Naive thymus-derived CD8-positive, alpha-beta T cell (primary cell): ENCODE results near the gene GSTA3. TPM values are rescaled to one million over a fixed set of nuclear protein-coding genes. Genes with fewer than 3 reads are reported as not detected.
"Not testable (repeated sequence)": the region's sequence is repeated elsewhere in the genome, so short reads cannot be mapped to it uniquely, and the experiment has no call there.

Experiments used
- ATAC-seq, 2 donors: fragments of 150-1000 bp; cut with Tn5 transposase in 1 of 2; sonication (Bioruptor Pico), chemical (Tn5 transposase) in 1 of 2; 1 replicate in 1 of 2; 2 replicates in 1 of 2; pipeline ENCODE4 v1.10.0; 2021; ENCODE audit warnings: mild to moderate bottlenecking in 2 of 2, moderate library complexity in 2 of 2
- POLR2A ChIA-PET: fragments of 350-600 bp; sonication (Branson Sonifier 250); formaldehyde crosslinking; loops from one replicate; lab custom pipeline; 2021; ENCODE audit warnings: antibody characterized with exemption; lab: Charles Lee
- DNase-seq, 10 donors: peaks; one replicate each; pipeline versions ENCODE4 v3.0.0 to v3.0.0-alpha.2; 2020 to 2022
- H3K27ac Mint-ChIP-seq, 10 donors: one replicate each; pipeline ENCODE4 v1.8.0; 2020 to 2022; ENCODE audit warnings: mild to moderate bottlenecking in 10 of 10, mixed read lengths in 10 of 10, moderate library complexity in 4 of 10, inconsistent platforms in 1 of 10
- H3K27me3 Mint-ChIP-seq, 5 donors: one replicate each; pipeline ENCODE4 v1.8.0; 2021 to 2022; ENCODE audit warnings: mixed read lengths in 5 of 5
- H3K36me3 Mint-ChIP-seq, 3 donors: one replicate each; pipeline ENCODE4 v1.8.0; 2020 to 2022; ENCODE audit warnings: mixed read lengths in 3 of 3, mild to moderate bottlenecking in 2 of 3, inconsistent platforms in 1 of 3
- H3K4me1 Mint-ChIP-seq, 4 donors: one replicate each; pipeline ENCODE4 v1.8.0; 2021 to 2022; ENCODE audit warnings: mixed read lengths in 4 of 4
- H3K4me3 Mint-ChIP-seq, 10 donors: one replicate each; pipeline ENCODE4 v1.8.0; 2020 to 2022; ENCODE audit warnings: mild to moderate bottlenecking in 10 of 10, mixed read lengths in 10 of 10, moderate library complexity in 6 of 10, inconsistent platforms in 1 of 10
- H3K9me3 Mint-ChIP-seq, 9 donors: one replicate each; pipeline ENCODE4 v1.8.0; 2020 to 2022; ENCODE audit warnings: mixed read lengths in 9 of 9, mild to moderate bottlenecking in 3 of 9, inconsistent platforms in 1 of 9, moderate library complexity in 1 of 9
- polyA plus RNA-seq, 3 donors: library from polyadenylated mRNA; unstranded; fragments of 300-500 nt; fragmentation: Illumina TruSeq; gene quantifications; one replicate each; pipeline ENCODE4 v1.2.3, GENCODE V29; 2021
- total RNA-seq, 8 experiments: library from RNA in 2 of 8; stranded (reverse) in 2 of 8; gene quantifications; one replicate each; pipeline ENCODE4 v1.2.3 and lab custom pipeline; 2021 to 2026

GSTA3 gene
- not detected for total RNA-seq
- not detected for polyA plus RNA-seq
- total RNA-seq (lab: John Stamatoyannopoulos, UW), result 0 reads per million in 6 experiments

GRCh38 chr6:52909531-52909930, at the start of gene GSTA3:
GSTA3 (minus strand) TSS chr6:52909698; CDS start chr6:52905834, 3,864 bp downstream.
- no peak for ATAC-seq
- Mint-ChIP-seq H3K4me3 (no peak within 1 kb of the TSS), H3K9me3 (peaks cover 0 to 5% (median 0%) of the 10 kb centered on the region in 9 donors), H3K4me1 (no peaks in the 10 kb centered on the region), H3K27ac (no peak within 1 kb of the TSS), H3K36me3 (peaks cover 0 to 4% (median 0%) of the 10 kb centered on the region in 3 donors), H3K27me3 (peaks cover 0 to 5% (median 0%) of the 10 kb centered on the region in 5 donors)
- POLR2A ChIA-PET, result no interaction called here
- DNase-seq, result no peak

GRCh38 chr6:52958546-52959255, 49.2 kb upstream of the GSTA3 start:
- POLR2A ChIA-PET, result no interaction called here
- peaks cover 0 to 5% (median 0%) of the 10 kb centered on the region in 4 donors for H3K4me1 Mint-ChIP-seq
- H3K36me3 Mint-ChIP-seq, result no peaks in the 10 kb centered on the region
- H3K27me3 Mint-ChIP-seq, result peaks cover 0 to 4% (median 4%) of the 10 kb centered on the region in 5 donors
- H3K4me3 Mint-ChIP-seq, result no peak overlapping the region
- no peak for ATAC-seq
- H3K27ac Mint-ChIP-seq, result no peak overlapping the region
- DNase-seq, result no peak
- no peaks in the 10 kb centered on the region for H3K9me3 Mint-ChIP-seq

DNA sequence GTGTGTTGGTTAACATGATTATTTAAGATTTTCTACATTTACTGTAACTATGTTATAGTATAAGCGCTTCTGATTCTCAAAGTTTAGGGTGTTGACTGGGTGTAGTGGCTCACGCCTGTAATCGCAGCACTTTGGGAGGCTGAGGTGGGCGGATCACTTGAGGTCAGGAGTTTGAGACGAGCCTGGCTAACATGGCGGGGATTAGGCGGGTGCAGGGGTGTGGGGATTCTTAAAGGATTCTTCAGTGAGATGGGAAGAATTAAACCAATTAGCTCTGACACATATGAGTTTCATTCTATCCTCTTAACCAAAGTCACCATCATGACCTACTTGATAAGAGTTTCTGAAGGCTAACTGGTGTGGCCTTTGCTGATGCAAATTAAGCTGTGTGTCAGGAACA, 46.4 kb upstream of the GSTA3 start:
- POLR2A ChIA-PET, result no interaction called here
- H3K9me3 Mint-ChIP-seq, result no peaks in the 10 kb centered on the region
- H3K36me3 Mint-ChIP-seq, result no peaks in the 10 kb centered on the region

DNA sequence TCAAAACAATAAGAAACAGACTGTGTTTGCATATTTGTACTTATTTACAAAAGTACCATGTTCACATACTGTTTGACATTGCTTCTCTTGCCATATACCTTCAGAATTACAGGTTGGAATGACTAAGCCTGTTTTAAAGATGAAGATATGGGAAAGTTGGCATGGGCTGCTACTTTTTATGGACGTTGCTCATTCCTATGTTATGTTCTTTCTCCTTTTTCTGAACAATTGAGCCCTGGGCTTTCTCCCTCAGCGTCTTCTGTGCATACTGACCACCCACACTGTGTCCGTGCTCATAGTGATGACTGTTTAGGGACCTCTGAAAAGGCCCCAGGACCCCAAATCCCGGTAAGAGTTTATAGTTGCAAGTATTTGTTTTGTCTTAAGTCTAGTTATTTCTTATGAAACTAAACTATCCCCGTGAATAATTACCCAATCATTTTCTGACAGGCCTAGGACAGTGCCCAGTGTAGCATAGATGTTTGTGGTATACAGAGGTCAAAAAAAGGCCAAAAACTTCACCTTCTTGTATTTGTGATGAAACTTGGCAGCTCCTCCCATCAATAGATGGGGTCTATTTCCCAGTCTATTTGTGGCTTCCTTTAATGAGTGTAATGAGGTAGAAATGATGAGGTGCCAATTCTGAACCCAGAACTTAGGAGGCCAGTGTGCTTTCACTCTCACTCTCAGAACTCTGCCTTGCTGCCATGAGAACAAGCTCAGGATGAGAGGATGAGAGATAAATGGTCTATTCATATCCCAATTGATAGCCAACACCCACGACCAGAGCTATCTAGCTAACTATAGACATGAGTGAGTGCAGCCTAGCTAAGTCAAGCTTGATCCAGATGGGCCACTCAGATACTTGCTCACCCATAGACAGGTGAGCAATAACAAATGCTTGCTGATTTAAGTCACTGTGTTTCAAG, 44.7 kb upstream of the GSTA3 start:
- Mint-ChIP-seq H3K9me3 (no peaks in the 10 kb centered on the region), H3K4me1 (no peaks in the 10 kb centered on the region), H3K4me3 (no peak overlapping the region), H3K36me3 (no peaks in the 10 kb centered on the region), H3K27ac (no peak overlapping the region), H3K27me3 (peaks cover 0 to 6% (median 0%) of the 10 kb centered on the region in 5 donors)
- DNase-seq (no peak), ATAC-seq (no peak)
- POLR2A ChIA-PET, result no interaction called here

More for the DNA sequence above, 46.4 kb upstream of the GSTA3 start:
- DNase-seq, result no peak
- Mint-ChIP-seq H3K27me3 (peaks cover 0 to 6% (median 4%) of the 10 kb centered on the region in 5 donors), H3K4me3 (no peak overlapping the region), H3K27ac (no peak overlapping the region), H3K4me1 (no peaks in the 10 kb centered on the region)
- ATAC-seq, result no peak

- H3K27me3 Mint-ChIP-seq, result peaks cover 11 to 30% (median 18%) of the 10 kb centered on the region in 5 donors
- no peaks in the 10 kb centered on the region for H3K36me3 Mint-ChIP-seq
- POLR2A ChIA-PET, result no interaction called here
- H3K4me1 Mint-ChIP-seq, result peaks cover 5 to 8% (median 6%) of the 10 kb centered on the region in 4 donors
- H3K9me3 Mint-ChIP-seq, result peaks cover 0 to 2% (median 0%) of the 10 kb centered on the region in 9 donors
- H3K27ac Mint-ChIP-seq, result peak overlapping the region in 1 of 10 donors; percentile 9
- ATAC-seq (no peak), DNase-seq (no peak)
- peak overlapping the region in 1 of 10 donors; percentile 4 for H3K4me3 Mint-ChIP-seq
Measured at GRCh38 chr6:52946306-52946705, 36.8 kb upstream of the GSTA3 start.

GRCh38 chr6:52942821-52943220, 33.3 kb upstream of the GSTA3 start:
- H3K9me3 Mint-ChIP-seq, H3K4me3 Mint-ChIP-seq, ATAC-seq, H3K27ac Mint-ChIP-seq, POLR2A ChIA-PET, DNase-seq, H3K4me1 Mint-ChIP-seq, H3K36me3 Mint-ChIP-seq: not testable (repeated sequence)
- H3K27me3 Mint-ChIP-seq, result peaks cover 12 to 24% (median 17%) of the 10 kb centered on the region in 5 donors

DNA sequence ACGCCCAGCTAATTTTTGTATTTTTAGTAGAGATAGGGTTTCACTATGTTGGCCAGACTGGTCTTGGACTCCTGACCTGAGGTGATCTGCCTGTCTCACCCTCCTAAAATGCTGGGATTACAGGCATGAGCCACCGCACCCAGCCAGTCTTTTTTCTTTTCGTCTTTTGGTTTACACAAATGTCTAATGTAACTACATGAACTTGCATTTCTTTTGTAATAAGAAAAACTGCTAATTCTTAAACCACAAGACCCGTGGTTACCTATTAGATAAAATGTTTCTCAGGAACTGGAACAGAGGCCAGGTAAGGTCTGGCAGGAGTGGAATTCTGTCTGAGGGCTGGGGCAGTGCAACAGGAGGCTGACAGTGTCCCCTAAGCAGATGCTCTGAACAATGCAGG, 32.7 kb upstream of the GSTA3 start:
- Mint-ChIP-seq H3K9me3 (peaks cover 0 to 2% (median 0%) of the 10 kb centered on the region in 9 donors), H3K36me3 (no peaks in the 10 kb centered on the region), H3K4me3 (no peak overlapping the region), H3K4me1 (peaks cover 5 to 8% (median 6%) of the 10 kb centered on the region in 4 donors), H3K27me3 (peaks cover 12 to 24% (median 13%) of the 10 kb centered on the region in 5 donors), H3K27ac (peak overlapping the region in 1 of 10 donors; percentile 60)
- ATAC-seq, result no peak
- POLR2A ChIA-PET, result no interaction called here
- no peak for DNase-seq

DNA sequence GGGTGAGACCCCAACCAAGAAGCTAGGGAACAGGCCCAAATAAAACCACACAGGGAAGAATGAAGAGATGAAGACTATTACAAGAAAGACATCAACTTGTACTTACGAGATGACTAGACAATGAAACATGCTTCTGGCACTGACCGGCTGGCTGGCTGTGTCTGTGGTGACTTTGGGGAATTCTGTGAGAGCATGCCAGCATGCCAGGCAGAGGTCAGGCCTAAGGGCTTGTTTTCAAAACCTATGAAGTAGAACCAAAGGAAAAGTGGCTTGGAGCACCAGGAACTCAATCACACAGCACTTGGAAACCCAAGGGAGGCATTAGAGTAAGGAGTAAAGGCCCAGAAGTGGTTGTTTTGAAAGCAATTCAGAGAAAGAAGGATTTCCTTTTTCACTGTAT, 28.4 kb upstream of the GSTA3 start:
- H3K4me1 Mint-ChIP-seq, result peaks cover 0 to 2% (median 0%) of the 10 kb centered on the region in 4 donors
- POLR2A ChIA-PET, result no interaction called here
- DNase-seq (no peak), ATAC-seq (no peak)
- H3K9me3 Mint-ChIP-seq, result peaks cover 0 to 2% (median 0%) of the 10 kb centered on the region in 9 donors
- H3K36me3 Mint-ChIP-seq, result no peaks in the 10 kb centered on the region
- H3K27me3 Mint-ChIP-seq, result peaks cover 6 to 13% (median 7%) of the 10 kb centered on the region in 5 donors
- no peak overlapping the region for H3K27ac Mint-ChIP-seq
- no peak overlapping the region for H3K4me3 Mint-ChIP-seq

DNA sequence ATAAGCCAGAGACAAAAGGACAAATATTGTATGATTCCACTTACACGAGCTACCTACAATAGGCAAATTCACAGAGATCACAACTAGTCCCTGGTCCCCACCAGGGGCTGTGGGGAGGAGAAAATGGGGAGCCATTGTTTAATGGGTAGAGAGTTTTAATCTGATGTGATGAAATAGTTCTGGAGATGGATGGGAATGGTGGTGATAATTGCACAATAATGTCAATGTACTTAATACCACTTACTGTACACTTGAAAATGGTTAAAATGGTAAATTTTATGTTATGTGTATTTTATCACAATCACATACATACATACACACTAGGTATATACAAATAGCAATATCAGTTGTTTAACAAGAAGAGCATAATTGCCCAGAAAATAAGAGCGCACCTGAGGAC, 24.3 kb upstream of the GSTA3 start:
- peaks cover 0 to 8% (median 0%) of the 10 kb centered on the region in 5 donors for H3K27me3 Mint-ChIP-seq
- no peak overlapping the region for H3K27ac Mint-ChIP-seq
- H3K9me3 Mint-ChIP-seq, result peaks cover 0 to 2% (median 0%) of the 10 kb centered on the region in 9 donors
- peaks cover 0 to 8% (median 0%) of the 10 kb centered on the region in 3 donors for H3K36me3 Mint-ChIP-seq
- DNase-seq, result no peak
- ATAC-seq, result no peak
- H3K4me1 Mint-ChIP-seq, result peaks cover 0 to 2% (median 0%) of the 10 kb centered on the region in 4 donors
- H3K4me3 Mint-ChIP-seq, result no peak overlapping the region
- POLR2A ChIA-PET, result no interaction called here

DNA sequence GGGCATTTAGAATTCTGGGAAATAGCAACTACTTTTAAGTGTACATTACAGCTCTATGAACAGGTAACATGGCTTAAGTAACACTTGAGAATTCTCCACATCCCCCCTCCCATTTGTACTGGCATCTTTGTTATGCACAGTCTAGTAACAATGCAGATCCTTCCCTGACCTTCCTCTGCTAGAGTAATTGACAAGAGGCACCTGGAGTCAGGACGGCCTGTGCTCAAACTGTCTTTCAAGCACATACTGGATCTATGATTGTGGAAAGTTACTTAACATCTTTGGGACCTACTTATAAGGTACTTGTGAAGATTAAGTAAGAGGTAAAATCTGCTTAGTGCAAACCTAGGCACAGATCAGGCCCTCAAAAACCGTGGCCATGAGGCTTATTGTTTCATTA, 21.9 kb upstream of the GSTA3 start:
- Mint-ChIP-seq H3K27me3 (peaks cover 0 to 4% (median 2%) of the 10 kb centered on the region in 5 donors), H3K4me1 (no peaks in the 10 kb centered on the region), H3K9me3 (peaks cover 0 to 8% (median 0%) of the 10 kb centered on the region in 9 donors), H3K27ac (peak overlapping the region in 1 of 10 donors; percentile 62), H3K4me3 (no peak overlapping the region), H3K36me3 (peaks cover 0 to 8% (median 0%) of the 10 kb centered on the region in 3 donors)
- POLR2A ChIA-PET, result no interaction called here
- no peak for ATAC-seq
- DNase-seq, result no peak

- Mint-ChIP-seq H3K4me3 (no peak overlapping the region), H3K36me3 (peaks cover 0 to 8% (median 0%) of the 10 kb centered on the region in 3 donors), H3K4me1 (no peaks in the 10 kb centered on the region), H3K9me3 (peaks cover 0 to 8% (median 0%) of the 10 kb centered on the region in 9 donors), H3K27me3 (peaks cover 0 to 3% (median under 1%) of the 10 kb centered on the region in 5 donors), H3K27ac (no peak overlapping the region)
- POLR2A ChIA-PET, result no interaction called here
- DNase-seq, result no peak
- ATAC-seq, result no peak
Measured at GRCh38 chr6:52929321-52930164, 20.0 kb upstream of the GSTA3 start.

- no peak overlapping the region for H3K27ac Mint-ChIP-seq
- POLR2A ChIA-PET, result interaction anchor here (0.6 kb wide), 1 partner anchor 1289 kb away, joined by 5 read pairs; no protein-coding TSS in a partner anchor
- H3K4me1 Mint-ChIP-seq, result no peaks in the 10 kb centered on the region
- ATAC-seq (no peak), DNase-seq (no peak)
- H3K9me3 Mint-ChIP-seq, result peaks cover 0 to 8% (median 0%) of the 10 kb centered on the region in 9 donors
- no peak overlapping the region for H3K4me3 Mint-ChIP-seq
- peaks cover 3 to 11% (median 6%) of the 10 kb centered on the region in 5 donors for H3K27me3 Mint-ChIP-seq
- H3K36me3 Mint-ChIP-seq, result peaks cover 0 to 8% (median 0%) of the 10 kb centered on the region in 3 donors
Measured at GRCh38 chr6:52927451-52927850, 18.0 kb upstream of the GSTA3 start.
